HG02759 (cell line): ENCODE data around the gene ANP32E.
"Not testable (repeated sequence)": the region's sequence is repeated elsewhere in the genome, so short reads cannot be mapped to it uniquely, and the experiment has no call there.

ENCODE experiments used
- ATAC-seq: cut with Tn5 transposase; IDR thresholded peaks from one replicate; pipeline ENCODE4 v1.9.1; 2021; ENCODE audit warnings: mild to moderate bottlenecking, moderate library complexity; ENCODE audit not compliant: unreplicated experiment

ANP32E gene

GRCh38 chr1:150257624-150258585 lies 22.0 kb upstream of the ANP32E start, which contains the start of gene CA14:
Gene CA14, plus strand, starts transcription at chr1:150257774. Its CDS starts 355 bp downstream, at chr1:150258129.
- ATAC-seq = no peak

DNA sequence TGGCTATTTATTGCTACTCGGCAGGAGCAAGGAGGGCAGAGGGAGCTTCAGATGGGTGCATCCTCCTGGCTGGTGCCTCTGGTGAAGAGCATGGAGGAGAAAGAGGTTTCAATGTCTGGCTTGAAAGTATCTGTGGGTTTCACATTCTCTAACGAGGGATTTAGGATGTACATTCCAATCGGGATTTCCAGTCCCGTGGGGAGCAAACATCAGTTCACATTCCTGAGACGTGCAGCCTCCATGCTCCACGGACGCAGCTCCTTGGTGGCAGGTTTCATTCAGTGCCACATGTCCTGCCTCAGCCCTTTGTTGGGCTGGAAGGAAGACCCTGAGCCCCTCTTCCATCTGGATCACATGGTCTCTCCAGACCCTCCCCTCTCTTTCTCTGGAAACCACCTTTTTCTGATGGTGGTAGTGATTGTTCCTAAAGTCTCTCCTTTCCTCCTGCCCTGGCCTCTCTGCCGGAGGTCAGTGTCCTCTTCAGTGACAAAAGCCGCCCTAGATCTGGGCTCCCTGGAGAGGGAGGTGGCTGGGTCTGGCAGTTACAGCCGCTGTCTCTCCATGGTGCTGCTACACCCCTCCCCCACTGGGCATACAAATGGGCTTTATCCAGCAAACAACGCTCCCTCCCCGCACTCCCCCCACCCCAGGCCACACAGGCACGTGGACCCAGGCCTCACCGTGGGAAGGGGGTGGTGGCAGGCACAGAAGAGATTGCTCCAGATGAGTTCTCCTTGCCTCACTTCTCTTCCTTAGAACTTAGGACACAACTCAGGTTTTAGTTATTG lies 20.8 kb upstream of the ANP32E start:
- no peak for ATAC-seq

DNA sequence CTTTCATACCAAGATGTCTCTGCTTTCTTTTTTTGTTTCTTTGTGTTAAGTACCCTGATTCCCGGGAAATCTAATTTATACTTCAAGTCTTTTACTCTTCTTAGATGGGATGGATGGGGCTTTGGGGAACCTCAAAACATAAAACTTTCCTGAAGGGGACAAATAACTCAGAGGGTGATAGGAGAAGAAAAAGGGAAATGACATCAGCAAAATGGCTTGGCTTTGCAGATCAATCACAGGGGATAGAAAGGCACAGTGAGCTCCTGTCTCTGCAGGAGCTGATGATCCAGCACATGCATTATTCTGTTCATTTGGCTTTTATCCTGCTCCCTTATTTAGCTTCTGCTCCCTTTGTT lies 20.3 kb upstream of the ANP32E start:
- no peak for ATAC-seq

GRCh38 chr1:150249936-150250335 lies 14.0 kb upstream of the ANP32E start:
- ATAC-seq = no peak

- ATAC-seq = no peak
These were observed 7.1 kb upstream of the ANP32E start for GRCh38 chr1:150243003-150243402.

GRCh38 chr1:150237746-150238145 lies 1.8 kb upstream of the ANP32E start:
- ATAC-seq = no peak

DNA sequence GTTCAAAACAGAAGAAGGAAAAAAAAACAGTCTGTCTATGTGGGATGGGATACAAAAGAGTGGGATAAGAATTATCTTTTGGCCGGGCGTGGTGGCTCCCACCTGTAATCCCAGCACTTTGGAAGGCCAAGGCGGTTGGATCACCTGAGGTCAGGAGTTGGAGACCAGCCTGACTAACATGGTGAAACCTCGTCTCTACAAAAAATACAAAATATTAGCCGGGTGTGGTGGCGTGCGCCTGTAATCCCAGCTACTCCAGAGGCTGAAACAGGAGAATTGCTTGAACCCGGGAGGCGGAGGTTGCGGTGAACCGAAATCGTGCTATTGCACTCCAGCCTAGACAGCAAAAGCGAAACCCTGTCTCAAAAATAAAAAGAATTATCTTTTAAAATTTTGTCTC lies 1.3 kb upstream of the ANP32E start:
- ATAC-seq = not testable (repeated sequence)

DNA sequence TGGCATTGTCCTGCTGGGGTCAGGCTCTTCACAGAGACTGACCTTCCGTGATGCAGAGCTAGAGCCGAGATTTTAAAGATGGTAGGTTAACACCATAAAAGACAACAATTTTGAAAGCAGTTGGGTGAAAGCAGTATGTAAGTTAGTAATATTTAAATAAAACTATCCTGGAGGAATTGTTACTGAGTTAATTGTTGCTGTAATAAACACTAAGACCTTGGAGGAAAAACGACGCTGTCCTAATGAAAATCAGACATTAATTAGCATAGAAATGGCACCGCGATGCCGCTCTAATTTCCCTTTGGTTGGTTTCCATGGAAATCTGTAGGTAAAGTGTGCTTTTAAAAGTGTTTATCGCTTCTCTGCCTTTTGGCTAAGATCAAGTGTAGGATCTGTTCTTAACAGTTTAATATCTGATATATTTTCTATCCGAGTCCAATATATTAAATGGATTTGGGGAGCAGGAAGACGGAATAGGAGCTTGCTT lies 745 bp upstream of the ANP32E start:
- no peak for ATAC-seq

DNA sequence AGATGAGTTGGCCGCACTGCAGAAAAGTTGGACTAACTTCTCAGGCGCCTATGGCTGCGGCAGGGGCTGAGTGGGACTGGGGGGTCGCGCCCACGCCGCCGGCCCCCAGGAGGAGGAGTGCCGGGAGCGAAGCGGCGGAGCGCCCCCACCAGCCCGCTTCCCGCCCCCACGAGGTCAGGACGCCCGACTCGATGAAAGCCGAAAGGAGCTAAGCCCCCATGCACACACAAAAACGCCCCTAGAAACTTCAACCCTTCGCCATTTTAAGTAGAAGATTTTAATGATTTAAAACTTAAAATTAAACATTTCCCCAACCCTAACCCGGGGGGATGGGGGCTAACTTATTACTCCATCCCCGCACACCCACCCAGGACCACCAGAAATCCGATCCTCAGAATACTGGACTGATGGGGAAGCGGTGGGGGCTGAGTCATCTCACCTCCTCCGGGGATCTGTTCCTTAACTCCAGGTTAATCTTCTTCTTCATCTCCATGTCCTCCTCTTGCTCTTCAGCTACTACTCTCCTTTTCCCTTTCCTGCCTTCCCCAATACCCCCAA lies 539 bp downstream of the ANP32E start:
- no peak for ATAC-seq

GRCh38 chr1:150234566-150235293 lies 1.2 kb downstream of the ANP32E start:
- peak; percentile 63 for ATAC-seq

- no peak for ATAC-seq
These were observed 1.7 kb downstream of the ANP32E start for GRCh38 chr1:150234309-150234565.

- ATAC-seq = no peak
These were observed 2.3 kb downstream of the ANP32E start for GRCh38 chr1:150233359-150234308.

GRCh38 chr1:150232921-150233320 lies 3.0 kb downstream of the ANP32E start:
- not testable (repeated sequence) for ATAC-seq

- ATAC-seq = not testable (repeated sequence)
These were observed 7.7 kb downstream of the ANP32E start for GRCh38 chr1:150228246-150228645.

GRCh38 chr1:150227228-150227627 lies 8.7 kb downstream of the ANP32E start:
- no peak for ATAC-seq

DNA sequence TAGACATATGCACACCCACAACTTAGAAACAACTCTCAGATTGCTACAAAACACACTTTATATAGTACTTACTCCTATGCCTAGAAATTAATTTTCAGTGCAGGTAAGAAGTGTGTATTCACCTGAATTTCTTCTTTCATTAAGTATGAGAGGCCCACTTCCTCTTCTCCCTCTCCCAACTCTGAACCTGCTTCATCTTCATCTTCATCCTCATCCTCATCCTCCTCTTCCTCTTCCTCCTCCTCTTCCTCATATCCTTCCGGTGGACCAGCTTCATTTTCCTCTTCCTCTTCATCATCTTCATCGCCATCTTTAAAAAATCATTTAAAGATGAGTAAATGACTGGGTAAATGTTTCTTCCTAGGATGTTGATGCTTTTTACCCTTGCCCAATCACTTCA lies 9.4 kb downstream of the ANP32E start:
- no peak for ATAC-seq

- ATAC-seq = no peak
These were observed 10.4 kb downstream of the ANP32E start for GRCh38 chr1:150225546-150225945.

DNA sequence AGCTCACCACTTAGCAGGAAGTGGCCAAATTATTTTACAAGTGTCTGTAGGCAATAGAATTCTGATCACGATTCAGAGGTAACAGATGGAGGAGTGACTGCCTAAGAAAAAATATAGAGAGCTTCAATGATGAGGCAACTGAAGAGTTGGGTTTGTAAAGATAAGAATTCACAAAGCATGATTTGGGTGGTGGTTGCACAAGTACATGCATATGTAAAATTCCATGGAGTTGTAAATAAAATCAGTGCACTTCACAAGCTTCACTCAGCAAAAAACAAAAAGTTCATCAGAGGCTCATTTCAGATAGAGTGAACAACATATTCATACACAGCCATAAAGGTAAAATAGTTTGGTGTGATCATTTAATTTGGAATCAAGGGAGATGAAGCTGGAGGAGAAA lies 10.9 kb downstream of the ANP32E start:
- no peak for ATAC-seq

DNA sequence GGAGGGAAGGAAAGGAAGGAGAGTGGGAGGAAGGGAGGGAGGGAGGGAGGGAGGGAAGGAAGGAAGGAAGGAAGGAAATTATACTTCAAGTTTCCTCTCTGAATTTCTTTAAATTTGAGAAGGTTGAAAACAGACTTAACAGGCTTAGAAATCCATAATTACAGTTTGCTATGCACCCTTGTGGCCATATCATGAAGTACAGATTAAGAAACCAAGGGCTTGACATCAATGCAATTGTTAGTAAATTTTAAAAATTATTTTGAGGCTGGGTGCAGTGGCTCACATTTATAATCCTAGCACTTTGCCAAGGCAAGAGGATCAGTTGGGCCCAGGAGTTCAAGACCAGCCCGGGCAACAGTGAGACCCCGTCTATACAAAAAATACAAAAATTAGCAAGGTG lies 14.4 kb downstream of the ANP32E start:
- ATAC-seq = no peak

DNA sequence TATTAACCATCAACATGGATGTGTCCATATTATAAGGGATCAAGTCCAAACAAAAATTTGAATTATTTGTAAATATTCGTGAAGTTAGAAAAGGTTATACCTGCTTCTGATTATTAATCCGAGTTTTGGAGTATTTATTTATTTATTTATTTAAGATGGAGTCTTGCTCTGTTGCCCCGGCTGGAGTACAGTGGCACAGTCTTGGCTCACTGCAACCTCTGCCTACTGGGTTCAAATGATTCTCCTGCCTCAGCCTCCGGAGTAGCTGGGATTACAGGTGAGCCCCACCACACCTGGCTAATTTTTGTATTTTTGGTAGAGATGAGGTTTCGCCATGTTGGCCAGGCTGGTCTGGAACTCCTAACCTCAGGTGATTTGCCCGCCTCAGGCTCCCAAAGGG lies 20.1 kb downstream of the ANP32E start:
- ATAC-seq = not testable (repeated sequence)
